ENCODE results near the gene TNNT1. TPM values are rescaled to one million over a fixed set of nuclear protein-coding genes. Genes with fewer than 3 reads are reported as not detected.

The TNNT1 gene
- total RNA-seq, 1 experiment from 2014 or later: 228 TPM

GRCh38 chr19:55112777-55113569 lies 36.0 kb downstream of the TNNT1 start:
- no TSS peak for BruUV-seq (replicated peaks)

GRCh38 chr19:55112246-55112776 lies 36.7 kb downstream of the TNNT1 start:
- CTCF ChIA-PET: no interaction called here
- no TSS peak for BruUV-seq (replicated peaks)
- Histone ChIP-seq H3K4me3 (no peak overlapping the region), H3K27me3 (ENCODE audit: insufficient read depth, low read depth) (no peaks in the 10 kb centered on the region), H3K4me1 (replicated peaks; ENCODE audit: insufficient read depth) (peaks cover 12% of the 10 kb centered on the region), H2AFZ (no peak overlapping the region), H3K36me3 (ENCODE audit: low read depth) (no peaks in the 10 kb centered on the region; the same call in 1 of the 2 replicates), H3K4me2 (no peak overlapping the region), H3K9me2 (ENCODE audit: insufficient read depth) (no peaks in the 10 kb centered on the region), H3F3A (ENCODE audit: insufficient read depth, low read depth) (no peaks in the 10 kb centered on the region; the same call in 1 of the 2 replicates), H3K27ac (no peak overlapping the region), H4K20me1 (ENCODE audit: insufficient read depth) (peaks cover 54% of the 10 kb centered on the region), H3K9me3 (ENCODE audit: insufficient read depth, low read depth) (no peaks in the 10 kb centered on the region), H3K79me2 (ENCODE audit: low read depth) (peaks cover 57% of the 10 kb centered on the region)
- TF ChIP-seq EZH2 (IDR thresholded peaks at IDR 0.05; ENCODE audit: low read depth) (no peak), CTCF (conservative IDR thresholded peaks at IDR 0.05) (no peak)
- POLR2A ChIA-PET (ENCODE audit: unreplicated experiment): no interaction called here
- intact Hi-C loops (cut with micrococcal nuclease; ENCODE audit: unreplicated experiment): no loop called here
- no peak for DNase-seq

More at GRCh38 chr19:55112777-55113569, 36.0 kb downstream of the TNNT1 start:
- intact Hi-C loops (cut with micrococcal nuclease; ENCODE audit: unreplicated experiment): no loop called here
- Histone ChIP-seq H3K9me2 (ENCODE audit: insufficient read depth) (no peaks in the 10 kb centered on the region), H3K4me3 (no peak overlapping the region), H3K27ac (no peak overlapping the region), H3K9me3 (ENCODE audit: insufficient read depth, low read depth) (no peaks in the 10 kb centered on the region), H3F3A (ENCODE audit: insufficient read depth, low read depth) (no peaks in the 10 kb centered on the region; the same call in 1 of the 2 replicates), H3K4me2 (no peak overlapping the region), H3K27me3 (ENCODE audit: insufficient read depth, low read depth) (no peaks in the 10 kb centered on the region), H3K4me1 (replicated peaks; ENCODE audit: insufficient read depth) (peaks cover 12% of the 10 kb centered on the region), H3K36me3 (ENCODE audit: low read depth) (no peaks in the 10 kb centered on the region; the same call in 1 of the 2 replicates), H2AFZ (no peak overlapping the region), H4K20me1 (ENCODE audit: insufficient read depth) (peaks cover 54% of the 10 kb centered on the region), H3K79me2 (ENCODE audit: low read depth) (peaks cover 57% of the 10 kb centered on the region)
- ChIA-PET POLR2A (ENCODE audit: unreplicated experiment) (no interaction called here), CTCF (no interaction called here)
- no peak for TF ChIP-seq EZH2 (IDR thresholded peaks at IDR 0.05; ENCODE audit: low read depth)
- no peak; the same call in 1 of the 2 replicates for TF ChIP-seq CTCF (conservative IDR thresholded peaks at IDR 0.05)
- no peak for DNase-seq

- no peaks in the 10 kb centered on the region; the same call in none of the 2 replicates for H3F3A ChIP-seq (ENCODE audit: insufficient read depth, low read depth)
- H3K4me2 ChIP-seq: no peak overlapping the region
- no peaks in the 10 kb centered on the region for H3K27me3 ChIP-seq (ENCODE audit: insufficient read depth, low read depth)
- peaks cover 49% of the 10 kb centered on the region for H3K79me2 ChIP-seq (ENCODE audit: low read depth)
- H3K9me2 ChIP-seq (ENCODE audit: insufficient read depth): no peaks in the 10 kb centered on the region
- intact Hi-C loops (cut with micrococcal nuclease; ENCODE audit: unreplicated experiment): no loop called here
- no peak overlapping the region for H2AFZ ChIP-seq
- H3K36me3 ChIP-seq (ENCODE audit: low read depth): no peaks in the 10 kb centered on the region; the same call in 1 of the 2 replicates
- POLR2A ChIA-PET (ENCODE audit: unreplicated experiment): no interaction called here
- peaks cover 12% of the 10 kb centered on the region for H3K4me1 ChIP-seq (replicated peaks; ENCODE audit: insufficient read depth)
- H3K27ac ChIP-seq: no peak overlapping the region
- BruUV-seq (replicated peaks): no TSS peak
- no peak overlapping the region for H3K4me3 ChIP-seq
- CTCF ChIA-PET: no interaction called here
- H3K9me3 ChIP-seq (ENCODE audit: insufficient read depth, low read depth): no peaks in the 10 kb centered on the region
- H4K20me1 ChIP-seq (ENCODE audit: insufficient read depth): peaks cover 48% of the 10 kb centered on the region
- TF ChIP-seq EZH2 (IDR thresholded peaks at IDR 0.05; ENCODE audit: low read depth) (no peak), CTCF (conservative IDR thresholded peaks at IDR 0.05) (no peak)
- no peak for DNase-seq
Measured at GRCh38 chr19:55111238-55111831, 37.7 kb downstream of the TNNT1 start.
